Measurements from ENCODE around the gene TTLL9. TPM values are rescaled to one million over a fixed set of nuclear protein-coding genes. Genes with fewer than 3 reads are reported as not detected.

Gene TTLL9
- total RNA-seq, 5 donors from 2014 or later (not counting 1 experiment from before 2014, with no cell fraction given): 0.16 TPM; not detected in 4

DNA sequence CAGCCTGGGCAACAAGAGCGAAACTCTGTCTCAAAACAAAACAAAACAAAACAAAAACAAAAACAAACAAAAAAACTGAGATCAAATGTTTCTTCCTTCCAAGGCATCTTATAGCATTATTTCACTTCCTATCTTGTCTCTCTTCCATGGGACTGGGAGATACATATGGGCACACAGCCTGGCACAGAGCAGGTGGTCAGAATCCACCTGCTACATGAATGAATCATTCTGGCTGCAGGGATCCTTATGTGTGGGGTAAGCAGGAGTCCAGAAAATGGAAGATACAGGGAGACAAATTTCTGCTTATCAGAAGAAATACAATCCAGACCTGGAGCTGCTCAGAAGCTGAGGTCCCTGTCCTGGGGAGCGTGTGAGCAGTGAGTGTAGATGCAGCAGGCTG, 121.7 kb downstream of the TTLL9 start:
- Mint-ChIP-seq H3K9me3 (no peaks in the 10 kb centered on the region), H3K27ac (no peak overlapping the region), H3K4me3 (no peak overlapping the region), H3K4me1 (peaks cover 2 to 4% (median 2%) of the 10 kb centered on the region in 3 donors), H3K27me3 (peaks cover 30 to 41% of the 10 kb centered on the region in 2 donors), H3K36me3 (no peaks in the 10 kb centered on the region)
- ChIA-PET POLR2A (no interaction called here), CTCF (no interaction called here)
- no peak overlapping the region for H3K4me3 ChIP-seq (ENCODE audit: control insufficient read depth in 1 of 2, extremely low read depth in 1 of 2, low read length in 1 of 2)
- 80% methylated on average over 2 of the region's 2 CpGs for WGBS (ENCODE audit: insufficient coverage)
- no peaks in the 10 kb centered on the region for H3K9me3 ChIP-seq
- no peak overlapping the region for H3K27ac ChIP-seq (ENCODE audit: low read length)
- H3K4me1 ChIP-seq (ENCODE audit: control insufficient read depth in 1 of 2, extremely low read depth in 1 of 2, insufficient read depth in 2 of 2, low read length in 2 of 2): no peaks in the 10 kb centered on the region
- ATAC-seq (replicated peaks in 1 of 4) (no peak), DNase-seq (no peak)
- H3K27me3 ChIP-seq (replicated peaks in 1 of 2; ENCODE audit: control insufficient read depth in 2 of 2, extremely low read depth in 1 of 2, insufficient read depth in 2 of 2, low read length in 1 of 2): peaks cover 0 to 39% of the 10 kb centered on the region in 2 experiments
- H3K36me3 ChIP-seq (ENCODE audit: control insufficient read depth in 2 of 2, extremely low read depth in 1 of 2, insufficient read depth in 1 of 2, low read length in 1 of 2): no peaks in the 10 kb centered on the region

Other genes starting within 250 kb of the TTLL9 start
- gene COX4I2, start 232.7 kb upstream of the TTLL9 start, total RNA-seq: not detected
- gene BCL2L1, start 147.8 kb upstream of the TTLL9 start, total RNA-seq: 10 to 100 TPM; 26.6 to 33.8 (median 27.7) TPM
- 1 to 10 TPM in 4 of 5 donors, under 1 TPM in 1; 0.99 to 3.0 (median 1.4) TPM for gene TPX2, start 131.3 kb upstream of the TTLL9 start, total RNA-seq
- not detected for gene MYLK2, start 51.3 kb upstream of the TTLL9 start, total RNA-seq
- gene FOXS1, start 25.0 kb upstream of the TTLL9 start, total RNA-seq: not detected
- not detected for gene DUSP15, start 107 bp upstream of the TTLL9 start, total RNA-seq
- gene PDRG1, start 81.4 kb downstream of the TTLL9 start, total RNA-seq: 10 to 100 TPM in 3 of 5 donors, 1 to 10 TPM in 2; 7.5 to 14.5 (median 11.6) TPM
- not detected for gene XKR7, start 97.5 kb downstream of the TTLL9 start, total RNA-seq
- gene CCM2L, start 139.8 kb downstream of the TTLL9 start, total RNA-seq: not detected
- gene HCK, start 181.6 kb downstream of the TTLL9 start, total RNA-seq: 1 to 10 TPM in 1 of 5 donors, under 1 TPM in 4; 0.29 to 1.5 (median 0.73) TPM
- 10 to 100 TPM; 32.6 to 42.3 (median 38.0) TPM for gene TM9SF4, start 239.1 kb downstream of the TTLL9 start, total RNA-seq

All from T-cell (primary cell).